Endothelial cell of umbilical vein (primary cell): Measurements from ENCODE around the gene TRIM14.

ENCODE experiments used
- GATA2 ChIP-seq: IDR thresholded peaks from 2 replicates; pipeline ENCODE4 v1.7.0; 2011; ENCODE audit warnings: low read depth, mild to moderate bottlenecking, moderate library complexity, mixed read lengths, low read length; ENCODE audit not compliant: insufficient read length, insufficient read depth
- TF ChIP-seq, protein P1 (sequence below), 2 donors: IDR thresholded peaks; 1 replicate in 1 of 2; 2 replicates in 1 of 2; pipeline ENCODE4 v1.5.1; 2011; ENCODE audit warnings: low read length in 2 of 2, mild to moderate bottlenecking in 2 of 2, moderate library complexity in 2 of 2, control low read depth in 1 of 2, inconsistent platforms in 1 of 2, low read depth in 1 of 2; ENCODE audit not compliant: insufficient read depth in 1 of 2; ENCODE audit errors: extremely low read depth in 1 of 2

DNA sequence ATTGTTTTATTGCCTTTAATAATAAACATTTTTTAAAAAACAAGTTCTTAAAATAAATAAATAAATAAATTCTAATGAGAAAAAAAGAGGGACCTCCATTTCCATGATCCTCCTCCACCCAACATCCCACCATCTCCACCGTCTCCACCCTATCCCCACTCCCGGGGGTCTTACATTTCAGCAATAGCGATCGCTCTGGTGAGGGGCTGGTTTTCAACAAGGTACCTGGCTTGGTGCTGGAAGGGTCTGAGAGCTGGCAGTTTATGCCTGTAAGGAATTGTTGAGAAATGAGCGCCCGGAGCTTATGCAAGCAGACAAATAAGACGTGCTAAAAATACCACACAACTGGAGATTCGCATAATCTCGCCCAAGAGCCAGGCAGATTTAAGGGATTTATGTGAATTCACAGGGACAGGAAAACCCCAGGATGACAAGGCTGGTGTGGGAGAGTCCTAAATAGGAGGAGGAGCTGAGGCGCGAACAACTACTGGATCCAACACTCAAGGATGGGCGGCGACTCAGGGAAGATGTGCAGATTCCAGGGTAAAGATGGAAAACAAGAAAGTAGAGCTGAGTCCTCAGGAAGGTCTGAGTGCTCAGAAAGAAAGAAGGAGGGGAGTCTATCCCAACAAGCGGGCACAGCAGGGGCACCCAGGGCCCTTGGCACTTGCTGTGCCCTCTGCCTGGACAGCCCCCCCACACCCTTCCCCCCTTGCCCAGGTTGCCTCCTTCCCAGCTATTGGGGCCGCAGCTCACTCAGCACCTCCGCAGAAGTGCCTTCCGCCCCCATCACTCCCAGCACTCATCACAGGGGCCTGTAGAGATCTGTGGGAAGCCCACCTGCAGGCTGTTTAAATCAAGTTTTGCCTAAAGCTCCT, 27.0 kb downstream of the TRIM14 start:
- TF ChIP-seq, protein P1, sequence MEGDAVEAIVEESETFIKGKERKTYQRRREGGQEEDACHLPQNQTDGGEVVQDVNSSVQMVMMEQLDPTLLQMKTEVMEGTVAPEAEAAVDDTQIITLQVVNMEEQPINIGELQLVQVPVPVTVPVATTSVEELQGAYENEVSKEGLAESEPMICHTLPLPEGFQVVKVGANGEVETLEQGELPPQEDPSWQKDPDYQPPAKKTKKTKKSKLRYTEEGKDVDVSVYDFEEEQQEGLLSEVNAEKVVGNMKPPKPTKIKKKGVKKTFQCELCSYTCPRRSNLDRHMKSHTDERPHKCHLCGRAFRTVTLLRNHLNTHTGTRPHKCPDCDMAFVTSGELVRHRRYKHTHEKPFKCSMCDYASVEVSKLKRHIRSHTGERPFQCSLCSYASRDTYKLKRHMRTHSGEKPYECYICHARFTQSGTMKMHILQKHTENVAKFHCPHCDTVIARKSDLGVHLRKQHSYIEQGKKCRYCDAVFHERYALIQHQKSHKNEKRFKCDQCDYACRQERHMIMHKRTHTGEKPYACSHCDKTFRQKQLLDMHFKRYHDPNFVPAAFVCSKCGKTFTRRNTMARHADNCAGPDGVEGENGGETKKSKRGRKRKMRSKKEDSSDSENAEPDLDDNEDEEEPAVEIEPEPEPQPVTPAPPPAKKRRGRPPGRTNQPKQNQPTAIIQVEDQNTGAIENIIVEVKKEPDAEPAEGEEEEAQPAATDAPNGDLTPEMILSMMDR (IDR thresholded peaks at IDR 0.05; ENCODE audit: extremely low read depth in 1 of 2, insufficient read depth in 1 of 2, low read depth in 1 of 2, low read length in 2 of 2) = no peak
- TF ChIP-seq GATA2 = no peak
